Stimulated activated CD4-positive, alpha-beta T cell treated with anti-CD3 and anti-CD28 coated beads, Interleukin-2, amount 100 ng/mL, for 24 hours (primary cell): ENCODE data around the gene CPA1.

ENCODE experiments used
- DNase-seq, 2 donors: peaks; one replicate each; pipeline ENCODE4 v3.0.0-alpha.2; 2020

The CPA1 gene

GRCh38 chr7:130356121-130356875 is 24.0 kb upstream of the CPA1 start:
- DNase-seq = no peak

DNA sequence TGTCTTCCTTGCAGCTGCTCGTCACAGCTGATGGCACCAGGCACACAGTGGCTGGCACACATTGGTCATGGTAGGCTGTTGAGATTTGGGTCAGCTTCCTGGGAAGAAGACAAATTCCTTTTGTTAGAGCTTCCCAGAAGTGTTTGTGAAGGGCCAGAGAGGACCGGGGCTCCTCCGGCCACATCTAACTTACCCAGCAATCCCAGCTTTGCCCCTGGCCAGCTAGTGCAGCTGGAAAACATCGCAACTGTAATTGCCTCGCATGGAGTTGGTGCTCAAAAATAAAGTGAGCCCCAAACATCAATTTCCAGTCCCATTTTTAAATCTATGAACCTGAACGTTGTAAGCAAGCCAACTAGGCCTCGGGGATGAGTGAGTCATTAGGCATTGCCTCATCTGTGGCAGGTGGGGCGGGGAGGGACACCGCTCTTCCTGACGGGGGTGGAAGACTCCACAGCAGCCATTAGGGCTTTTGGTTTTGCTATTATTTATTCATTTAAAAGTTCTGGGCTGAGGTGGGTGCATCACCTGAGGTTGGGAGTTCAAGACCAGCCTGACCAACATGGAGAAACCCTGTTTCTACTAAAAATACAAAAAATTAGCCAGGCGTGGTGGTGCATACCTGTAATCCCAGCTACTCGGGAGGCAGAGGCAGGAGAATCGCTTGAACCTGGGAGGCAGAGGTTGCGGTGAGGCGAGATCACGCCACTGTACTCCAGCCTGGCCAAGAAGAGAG is 23.2 kb upstream of the CPA1 start:
- no peak for DNase-seq

GRCh38 chr7:130358471-130358870 is 21.8 kb upstream of the CPA1 start:
- DNase-seq = no peak

- DNase-seq = no peak
These were observed 20.9 kb upstream of the CPA1 start for GRCh38 chr7:130359276-130359857.

GRCh38 chr7:130360518-130360917 is 19.8 kb upstream of the CPA1 start:
- DNase-seq = no peak

- DNase-seq = no peak
These were observed 18.6 kb upstream of the CPA1 start for GRCh38 chr7:130361681-130362080.

DNA sequence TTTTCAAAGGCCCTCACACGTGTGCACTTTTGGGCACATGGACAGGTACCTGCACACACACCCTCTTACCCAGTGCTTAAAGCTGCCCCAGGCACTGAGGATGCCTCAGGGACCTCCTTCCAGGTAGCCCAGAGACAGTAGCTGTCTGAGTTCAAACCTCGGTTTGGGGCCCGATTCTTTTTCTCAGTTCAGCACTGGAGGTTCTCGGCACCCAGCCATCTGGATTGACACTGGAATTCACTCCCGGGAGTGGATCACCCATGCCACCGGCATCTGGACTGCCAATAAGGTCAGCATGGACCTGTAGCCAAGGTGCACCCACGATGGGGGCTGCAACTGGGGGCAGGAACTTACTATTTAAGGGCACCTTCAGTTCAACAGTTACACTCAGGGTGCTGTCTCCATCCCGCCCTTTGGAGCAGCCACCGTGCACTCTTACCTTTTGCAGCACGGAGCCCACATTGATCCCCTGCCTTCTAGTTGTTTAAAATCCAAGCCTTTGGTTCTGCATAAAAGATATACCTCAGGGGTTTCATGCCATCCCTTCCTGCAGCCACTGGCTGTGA is 18.0 kb upstream of the CPA1 start:
- DNase-seq = no peak

DNA sequence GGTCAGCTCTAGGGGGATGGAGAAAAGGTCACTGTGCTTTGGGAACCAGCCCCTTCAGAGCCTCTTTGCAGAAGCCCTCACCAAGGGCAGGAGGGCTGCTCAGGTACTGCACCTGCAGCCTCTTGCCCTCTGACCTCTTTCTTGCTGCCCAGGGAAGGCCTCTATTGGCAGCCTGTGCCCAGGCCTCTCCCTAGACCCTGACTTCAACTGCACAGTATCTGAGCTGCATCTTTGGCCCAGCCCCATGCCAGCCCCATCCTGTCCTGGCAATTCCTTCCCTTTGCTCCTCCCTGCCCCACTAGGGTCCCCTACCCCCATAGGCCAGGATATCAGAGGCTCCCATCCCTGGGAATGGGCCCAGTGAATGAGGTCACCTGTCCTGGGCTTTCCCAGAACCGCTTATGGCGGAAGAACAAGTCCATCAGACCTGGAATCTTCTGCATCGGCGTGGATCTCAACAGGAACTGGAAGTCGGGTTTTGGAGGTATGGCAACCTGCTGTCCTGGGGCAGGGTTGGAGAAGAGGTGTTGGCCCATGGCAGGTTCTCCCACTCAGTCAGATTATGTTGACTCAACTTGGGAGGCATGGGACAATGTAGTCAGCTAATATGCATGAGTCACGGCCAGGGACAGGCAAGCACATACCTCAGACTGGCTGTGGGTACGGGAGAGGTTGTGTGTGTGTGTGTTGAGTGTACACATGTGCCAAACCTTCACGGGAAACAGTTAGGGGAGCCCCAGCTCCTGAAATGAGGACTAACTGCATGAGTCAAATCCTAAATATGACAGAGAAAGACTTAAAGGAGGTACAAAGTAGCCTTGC is 17.1 kb upstream of the CPA1 start:
- peak; percentile 39 to 58 for DNase-seq

- no peak for DNase-seq
These were observed 15.8 kb upstream of the CPA1 start for GRCh38 chr7:130364451-130364850.

DNA sequence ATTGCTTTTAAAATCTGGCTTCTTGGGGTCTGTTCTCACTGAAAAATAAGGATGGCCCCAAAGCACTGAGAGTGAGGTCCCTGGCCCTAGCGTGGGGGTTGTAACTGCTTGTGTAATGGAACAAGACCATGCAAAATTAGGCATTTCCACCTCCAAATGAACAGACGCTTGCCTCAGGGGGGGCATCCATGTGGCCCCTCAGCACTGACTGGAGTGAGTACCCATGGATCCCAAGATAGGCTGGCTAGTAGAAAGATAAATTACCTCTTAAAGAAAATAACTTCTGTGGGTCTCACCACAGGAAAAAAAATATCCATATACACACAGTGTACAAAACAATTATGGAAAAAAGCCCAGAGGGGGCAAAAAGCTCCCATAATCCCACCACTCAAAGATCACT is 15.2 kb upstream of the CPA1 start:
- DNase-seq = no peak

DNA sequence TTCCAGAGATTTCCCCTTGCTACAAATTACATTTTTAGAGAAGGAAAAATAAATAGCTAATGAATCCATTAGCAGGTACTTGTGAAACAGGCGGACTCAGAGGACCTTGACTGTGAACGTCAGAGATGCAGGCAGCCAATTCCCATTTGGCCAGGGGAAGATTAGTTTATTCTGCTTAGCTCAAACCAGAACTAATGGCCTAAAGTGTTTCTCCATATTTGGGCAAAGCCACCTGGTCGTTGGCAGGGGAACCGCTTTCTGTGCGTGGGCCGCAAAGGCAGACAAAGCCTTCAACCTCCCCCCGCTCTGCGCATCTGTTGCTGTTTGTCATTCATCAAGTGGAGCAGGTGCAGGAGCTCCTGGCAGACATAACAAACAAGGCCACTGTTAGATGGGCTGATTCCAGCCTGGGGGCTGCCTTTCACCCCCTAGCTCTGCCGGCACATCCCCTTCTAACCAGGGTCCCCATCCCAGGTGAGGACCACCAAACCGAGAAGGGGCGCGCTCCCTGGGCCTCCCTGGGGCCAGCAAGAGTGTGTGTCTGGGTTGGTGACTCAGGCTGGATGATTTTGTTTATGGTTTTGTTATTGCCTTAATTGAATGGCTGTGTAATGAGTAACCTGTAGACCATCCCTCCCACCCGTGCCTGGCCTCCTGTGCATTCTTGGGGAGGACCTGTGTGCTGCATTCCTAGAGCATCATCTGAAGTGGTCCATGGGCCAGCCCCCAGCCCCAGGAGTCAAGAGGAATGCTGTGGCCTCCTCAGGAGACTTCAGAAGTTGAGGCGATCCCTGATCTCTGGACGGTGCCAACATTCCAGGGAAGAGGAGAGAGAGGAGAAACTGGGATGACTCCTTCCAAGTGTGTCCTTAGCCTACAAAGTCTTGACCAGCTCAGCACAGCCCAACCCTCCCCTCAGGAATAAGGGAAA is 14.5 kb upstream of the CPA1 start:
- DNase-seq = peak in 1 of 2 donors; percentile 22

DNA sequence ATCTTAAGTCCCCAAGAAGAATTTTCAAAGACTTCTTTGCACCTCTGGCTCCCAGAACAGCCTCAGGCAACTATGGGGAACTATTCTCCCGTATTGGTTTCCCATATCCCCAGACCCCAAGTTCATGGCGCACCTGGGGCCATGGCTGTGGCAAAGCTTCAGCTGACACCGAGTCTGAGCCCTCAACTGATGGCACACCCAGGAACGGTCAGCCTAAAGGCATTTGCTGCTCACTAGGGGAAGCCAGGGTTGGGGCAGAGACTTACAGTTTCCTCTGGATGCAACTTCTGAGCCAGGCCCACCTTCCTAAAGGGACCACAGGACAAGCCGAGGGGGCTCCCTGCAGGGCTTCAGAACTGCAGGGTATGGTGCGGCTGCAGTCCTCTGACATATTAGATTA is 13.7 kb upstream of the CPA1 start:
- DNase-seq = no peak

DNA sequence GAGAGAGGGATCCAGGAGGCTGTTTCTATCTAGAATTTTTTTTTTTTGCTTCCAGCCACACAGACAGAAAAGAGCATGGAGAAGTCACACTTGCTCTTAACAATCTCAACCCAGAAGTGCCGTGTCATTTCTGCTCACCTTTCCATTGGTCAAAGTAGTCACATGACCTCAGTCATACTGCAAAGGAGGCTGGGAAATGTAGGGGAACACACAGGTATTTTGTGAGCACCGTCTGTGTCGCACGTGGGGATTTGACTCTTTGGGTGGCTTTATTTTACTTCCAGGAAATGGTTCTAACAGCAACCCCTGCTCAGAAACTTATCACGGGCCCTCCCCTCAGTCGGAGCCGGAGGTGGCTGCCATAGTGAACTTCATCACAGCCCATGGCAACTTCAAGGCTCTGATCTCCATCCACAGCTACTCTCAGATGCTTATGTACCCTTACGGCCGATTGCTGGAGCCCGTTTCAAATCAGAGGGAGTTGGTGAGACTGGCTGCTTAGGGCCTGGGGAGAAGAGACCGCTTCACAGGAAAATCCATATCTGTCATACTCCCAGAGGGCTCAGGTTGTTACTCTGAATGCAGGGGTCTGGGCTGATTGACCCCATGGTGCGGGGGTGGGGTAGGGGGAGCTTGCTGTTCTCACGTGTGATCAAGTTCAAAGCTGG is 13.1 kb upstream of the CPA1 start:
- no peak for DNase-seq

- DNase-seq = no peak
These were observed 12.2 kb upstream of the CPA1 start for GRCh38 chr7:130367836-130368746.

GRCh38 chr7:130369110-130369711 is 11.1 kb upstream of the CPA1 start:
- DNase-seq = no peak

- no peak for DNase-seq
These were observed 10.3 kb upstream of the CPA1 start for GRCh38 chr7:130369831-130370550.

- no peak for DNase-seq
These were observed 9.2 kb upstream of the CPA1 start for GRCh38 chr7:130371046-130371445.

DNA sequence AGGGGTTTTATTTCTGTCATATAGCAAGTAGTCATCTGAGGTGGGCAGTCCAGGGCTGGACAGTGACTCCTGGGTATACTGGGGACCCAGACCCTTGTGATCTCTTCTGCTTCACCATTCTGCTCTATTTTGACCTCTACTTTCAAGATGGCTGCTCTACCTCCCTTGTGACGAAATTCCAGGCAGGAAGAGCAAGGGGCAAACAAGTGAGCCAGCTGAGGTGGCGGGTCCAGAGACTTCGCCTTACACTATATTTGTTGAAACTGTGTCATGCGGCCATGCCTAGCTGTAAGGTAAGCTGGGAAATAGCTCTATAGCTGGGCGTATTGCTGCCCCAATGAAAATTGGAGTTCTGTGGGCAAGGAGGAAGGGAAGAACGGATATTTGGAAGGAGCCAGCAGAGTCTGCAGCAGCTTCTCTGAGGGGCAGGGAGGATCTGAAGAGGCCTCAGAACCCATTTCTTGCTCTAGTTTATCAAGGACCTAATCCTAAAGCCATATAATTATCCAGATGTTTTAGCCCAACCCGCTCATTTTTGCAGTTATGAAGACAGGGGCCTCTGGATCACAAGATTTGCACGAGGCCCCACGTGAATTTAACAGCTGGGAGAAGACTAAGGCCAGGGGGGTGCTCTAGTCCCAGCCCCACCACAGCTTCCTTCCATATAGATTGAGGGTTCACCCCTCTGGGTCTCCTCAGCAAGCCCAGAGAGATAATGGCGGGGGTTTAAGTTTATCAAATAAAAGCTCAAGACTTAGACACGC is 7.7 kb upstream of the CPA1 start:
- no peak for DNase-seq
